OCI-LY7 (cell line): ENCODE measurements around the gene EDN2.

ENCODE experiments used
- EZH2phosphoT487 ChIP-seq: fragments of 200-600 bp; sonication (generic); IDR thresholded peaks from 2 replicates; pipeline ENCODE4 v1.6.1; 2018; ENCODE audit warnings: low read depth, borderline replicate concordance, mild to moderate bottlenecking, mixed run types, antibody characterized with exemption, low read length, moderate library complexity, mixed read lengths
- TF ChIP-seq, protein P1 (sequence below): fragments of 200-600 bp; sonication (generic); conservative IDR thresholded peaks from 2 replicates; pipeline ENCODE4 v1.5.1; 2014; ENCODE audit warnings: mild to moderate bottlenecking, antibody characterized with exemption, low read length, moderate library complexity, mixed read lengths

GRCh38 chr1:41434748-41435449, 49.6 kb downstream of the EDN2 start:
- TF ChIP-seq, protein P1, sequence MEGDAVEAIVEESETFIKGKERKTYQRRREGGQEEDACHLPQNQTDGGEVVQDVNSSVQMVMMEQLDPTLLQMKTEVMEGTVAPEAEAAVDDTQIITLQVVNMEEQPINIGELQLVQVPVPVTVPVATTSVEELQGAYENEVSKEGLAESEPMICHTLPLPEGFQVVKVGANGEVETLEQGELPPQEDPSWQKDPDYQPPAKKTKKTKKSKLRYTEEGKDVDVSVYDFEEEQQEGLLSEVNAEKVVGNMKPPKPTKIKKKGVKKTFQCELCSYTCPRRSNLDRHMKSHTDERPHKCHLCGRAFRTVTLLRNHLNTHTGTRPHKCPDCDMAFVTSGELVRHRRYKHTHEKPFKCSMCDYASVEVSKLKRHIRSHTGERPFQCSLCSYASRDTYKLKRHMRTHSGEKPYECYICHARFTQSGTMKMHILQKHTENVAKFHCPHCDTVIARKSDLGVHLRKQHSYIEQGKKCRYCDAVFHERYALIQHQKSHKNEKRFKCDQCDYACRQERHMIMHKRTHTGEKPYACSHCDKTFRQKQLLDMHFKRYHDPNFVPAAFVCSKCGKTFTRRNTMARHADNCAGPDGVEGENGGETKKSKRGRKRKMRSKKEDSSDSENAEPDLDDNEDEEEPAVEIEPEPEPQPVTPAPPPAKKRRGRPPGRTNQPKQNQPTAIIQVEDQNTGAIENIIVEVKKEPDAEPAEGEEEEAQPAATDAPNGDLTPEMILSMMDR, result no peak
- no peak for TF ChIP-seq EZH2phosphoT487
